NCI-H1930 (cell line): ENCODE measurements around the gene RIMBP2.

Source experiments
- DNase-seq, 2 experiments: peaks; one replicate each; lab custom pipeline; 2025; lab: John Stamatoyannopoulos, UW

The RIMBP2 gene

DNA sequence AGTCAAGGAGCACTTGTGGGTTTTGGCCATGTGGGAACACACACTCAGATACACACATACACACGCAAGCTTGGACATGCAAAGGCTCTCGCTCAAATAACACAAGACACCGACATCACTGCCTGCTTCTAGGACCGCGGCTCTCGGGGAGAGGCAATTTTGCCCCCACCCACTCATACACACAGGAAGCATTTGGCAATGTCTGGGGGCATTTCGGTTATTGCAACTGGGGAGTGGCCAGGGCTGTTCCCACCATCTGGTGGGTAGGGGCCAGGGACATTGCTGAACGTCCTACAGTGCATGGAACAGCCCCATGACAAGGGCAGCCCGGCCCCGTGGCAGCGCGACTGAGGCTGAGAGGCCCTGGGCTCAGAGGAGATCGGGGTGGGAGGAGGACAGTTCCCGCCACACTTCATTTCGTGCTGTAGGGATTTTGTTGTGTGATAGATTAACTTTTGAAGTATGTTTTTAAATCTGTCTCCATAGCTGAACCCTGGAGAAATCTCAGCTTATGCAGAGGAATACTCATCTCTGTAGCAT lies 35.6 kb downstream of the RIMBP2 start:
- no peak for DNase-seq

DNA sequence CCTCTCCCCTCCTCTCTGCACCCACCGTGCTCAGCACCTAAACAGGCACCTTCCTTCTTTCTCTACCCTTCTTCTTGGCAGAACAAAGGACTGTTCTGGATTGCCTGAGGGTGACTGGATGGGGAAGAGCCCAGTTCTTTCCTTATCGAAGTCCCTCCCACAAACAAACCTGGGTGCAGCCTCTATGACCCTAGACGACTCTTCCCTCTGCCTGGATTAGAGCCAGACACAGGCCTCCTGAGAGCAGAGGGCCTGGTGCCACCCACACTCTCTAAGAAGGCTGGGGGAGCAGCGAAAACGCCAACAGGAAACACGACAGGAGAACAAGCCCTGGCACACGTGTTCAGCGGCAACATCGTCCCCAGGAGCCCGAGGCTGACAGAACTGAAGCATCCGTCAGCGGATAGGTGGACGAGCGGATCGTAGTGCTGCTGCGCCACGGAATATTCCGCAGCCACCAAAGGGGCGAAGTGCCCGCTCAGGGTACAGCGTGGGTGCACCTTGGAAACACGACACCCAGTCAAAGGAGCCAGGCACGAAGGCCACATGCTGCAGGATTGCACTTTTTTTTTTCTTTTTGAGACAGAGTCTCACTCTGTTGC lies 38.0 kb downstream of the RIMBP2 start:
- no peak for DNase-seq

DNA sequence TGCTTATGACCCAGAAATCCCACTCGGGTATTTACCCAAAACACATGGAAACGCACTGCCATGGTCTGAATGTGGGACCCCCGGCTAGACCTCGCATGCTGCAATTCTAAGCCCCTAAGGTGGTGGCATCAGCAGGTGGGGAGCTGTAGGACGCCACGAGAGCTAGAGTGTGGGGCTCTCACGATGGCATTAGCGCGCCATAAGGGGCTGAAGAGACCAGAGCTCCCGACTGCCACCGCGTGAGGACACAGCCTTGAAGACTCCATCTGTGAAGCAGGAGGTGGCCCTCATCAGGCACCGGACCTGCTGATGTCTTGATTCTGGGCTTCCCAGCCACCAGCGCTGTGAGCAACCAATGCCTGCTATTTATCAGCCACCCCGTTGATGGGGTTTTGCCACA lies 40.3 kb downstream of the RIMBP2 start:
- DNase-seq: no peak

- no peak for DNase-seq
Observed at GRCh38 chr12:130675121-130675520, 41.0 kb downstream of the RIMBP2 start.

- DNase-seq: no peak
Observed at GRCh38 chr12:130674676-130675075, 41.4 kb downstream of the RIMBP2 start.

- DNase-seq: no peak
Observed at GRCh38 chr12:130673036-130673705, 42.9 kb downstream of the RIMBP2 start.

- DNase-seq: no peak
Observed at GRCh38 chr12:130672089-130672820, 43.8 kb downstream of the RIMBP2 start.

DNA sequence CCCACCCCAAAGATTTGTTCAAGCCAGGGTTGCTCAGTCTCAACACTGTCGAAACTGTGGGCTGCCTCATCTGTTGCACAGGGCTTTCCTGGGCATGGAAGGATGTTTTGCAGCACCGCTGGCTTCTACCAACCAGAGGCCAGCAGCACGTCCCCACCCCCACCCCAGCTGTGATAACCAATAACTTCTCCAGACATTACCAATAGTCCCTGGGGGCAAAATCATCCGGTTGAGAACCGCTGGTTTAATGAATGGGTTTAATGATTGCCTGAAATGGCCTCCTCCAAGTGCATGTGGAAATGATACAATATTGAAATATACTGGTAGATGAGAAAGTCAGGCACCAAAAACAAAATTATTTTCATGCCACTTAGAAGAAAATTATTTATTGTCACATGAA lies 44.5 kb downstream of the RIMBP2 start:
- DNase-seq: no peak

DNA sequence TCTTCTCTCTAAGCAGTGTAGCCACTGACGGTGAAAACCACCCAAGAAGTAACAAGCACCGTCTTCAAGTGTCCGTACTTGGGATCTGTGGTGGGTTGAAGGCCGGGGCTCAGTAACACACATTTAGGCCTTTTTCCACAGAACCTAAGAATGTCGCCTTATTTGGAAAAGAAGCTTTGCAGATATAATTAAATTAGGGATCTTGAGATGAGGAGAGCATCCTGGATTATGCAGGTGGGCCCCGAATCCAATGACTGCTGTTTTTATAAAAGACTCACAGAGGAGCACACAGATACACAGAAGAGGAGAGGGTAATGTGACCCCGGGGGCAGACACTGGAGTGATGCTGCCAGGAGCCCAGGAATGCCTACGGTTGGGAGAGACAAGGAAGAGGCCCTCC lies 46.3 kb downstream of the RIMBP2 start:
- DNase-seq: no peak

GRCh38 chr12:130669205-130669557 lies 46.9 kb downstream of the RIMBP2 start:
- no peak for DNase-seq

- DNase-seq: no peak
Observed at GRCh38 chr12:130668286-130669204, 47.6 kb downstream of the RIMBP2 start.

DNA sequence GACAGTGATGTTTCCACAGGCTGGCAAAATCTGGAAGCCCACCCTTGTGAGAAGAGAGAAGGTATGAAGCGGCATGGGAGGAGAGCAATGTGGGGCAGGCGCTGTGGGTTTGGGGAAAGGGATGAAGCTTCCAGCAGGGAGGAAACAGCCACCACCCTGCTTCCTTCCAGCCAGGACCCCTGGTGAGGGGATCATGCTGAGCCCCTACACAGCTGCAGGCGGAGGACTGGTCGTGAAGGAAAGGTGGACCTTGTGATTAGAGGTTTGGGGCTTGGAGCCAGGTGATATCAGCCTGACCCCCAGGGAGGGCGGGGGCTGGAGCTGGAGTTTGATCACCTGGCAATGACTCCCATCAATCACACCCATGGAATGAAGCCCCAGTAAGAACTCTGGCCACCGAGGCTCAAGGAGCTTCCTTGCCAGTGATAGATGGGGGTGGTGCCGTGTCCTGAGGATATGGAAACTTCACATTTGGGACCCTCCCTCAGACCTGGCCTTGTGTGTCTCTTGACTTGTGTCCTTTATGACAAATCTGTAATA lies 48.6 kb downstream of the RIMBP2 start:
- no peak for DNase-seq

DNA sequence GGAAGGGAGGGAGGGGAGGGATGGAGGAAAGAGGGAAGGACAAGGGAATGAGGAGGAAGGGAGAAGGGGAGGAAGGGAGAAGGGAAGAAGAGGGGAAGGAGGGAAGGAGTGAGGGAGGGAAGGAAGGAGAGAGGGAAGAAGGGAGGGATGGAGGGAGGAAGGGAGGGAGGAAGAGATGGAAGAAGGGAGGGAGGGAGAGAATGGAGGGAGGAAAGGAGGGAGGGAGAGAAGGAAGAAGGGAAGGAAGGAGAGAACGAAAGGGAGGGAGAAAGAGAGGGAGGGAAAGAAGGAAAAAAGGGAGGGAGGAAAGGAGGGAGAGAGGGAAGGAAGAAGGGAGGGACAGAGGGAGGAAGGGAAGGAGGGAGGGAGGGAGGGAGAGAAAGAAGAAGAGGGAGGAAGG lies 49.5 kb downstream of the RIMBP2 start:
- no peak for DNase-seq

DNA sequence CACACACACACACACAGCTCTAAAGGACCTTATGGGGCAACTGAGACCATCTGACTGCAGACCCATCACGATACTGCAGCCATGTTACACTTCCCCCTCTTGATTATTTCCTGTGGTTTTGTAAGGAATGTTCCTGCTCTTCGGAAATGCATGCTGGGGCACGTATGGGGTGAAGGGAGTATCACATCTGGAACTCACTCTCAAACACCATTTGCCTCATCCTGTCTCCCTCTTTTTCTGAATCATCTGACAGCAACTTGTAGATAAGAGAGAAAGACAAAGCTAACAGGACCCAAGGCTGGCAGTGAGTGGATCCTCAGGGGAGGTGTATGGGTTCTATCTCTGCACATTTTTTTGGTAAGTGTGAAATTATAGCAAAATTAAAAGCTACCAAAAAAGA lies 50.3 kb downstream of the RIMBP2 start:
- DNase-seq: no peak

GRCh38 chr12:130664772-130665171 lies 51.3 kb downstream of the RIMBP2 start:
- DNase-seq: no peak

- no peak for DNase-seq
Observed at GRCh38 chr12:130664252-130664651, 51.8 kb downstream of the RIMBP2 start.

GRCh38 chr12:130663514-130663913 lies 52.6 kb downstream of the RIMBP2 start:
- DNase-seq: no peak

DNA sequence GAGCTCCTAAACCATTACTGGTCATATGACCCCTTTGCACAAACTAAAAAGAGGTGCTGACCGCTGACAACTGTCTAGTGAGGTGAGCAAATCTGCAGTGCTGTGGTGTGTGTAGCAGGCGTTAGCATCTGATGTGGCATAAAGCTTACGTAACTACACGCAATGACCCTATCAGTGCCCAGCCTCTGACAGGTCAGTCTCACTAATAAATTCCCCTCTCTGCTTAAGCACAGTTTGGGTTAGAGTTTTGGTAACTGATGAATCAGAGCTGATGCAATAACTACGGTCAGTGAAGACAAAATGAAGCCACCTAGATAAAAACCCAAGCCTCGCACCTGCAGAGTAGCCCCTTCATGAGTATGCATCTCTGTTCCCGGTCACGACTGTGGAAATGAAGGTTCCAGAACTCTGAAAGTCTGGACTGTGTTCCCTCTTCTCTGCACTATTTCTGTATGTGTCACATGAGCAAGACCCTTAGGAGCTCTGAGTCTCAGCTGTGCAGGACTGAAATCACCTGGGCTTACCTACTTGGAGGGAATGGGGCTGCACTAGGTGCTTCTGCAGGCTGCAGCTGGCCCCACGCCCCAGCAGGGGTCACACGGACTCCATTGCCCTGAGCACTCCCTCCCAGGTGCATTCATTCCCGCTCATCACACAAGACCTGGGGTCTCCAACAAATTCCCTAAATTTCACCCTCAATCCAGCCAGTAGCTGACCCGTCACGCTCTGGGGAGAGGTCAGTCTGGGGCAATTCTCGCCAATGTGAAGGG lies 54.4 kb downstream of the RIMBP2 start:
- no peak for DNase-seq

- no peak for DNase-seq
Observed at GRCh38 chr12:130661059-130661458, 55.0 kb downstream of the RIMBP2 start.

DNA sequence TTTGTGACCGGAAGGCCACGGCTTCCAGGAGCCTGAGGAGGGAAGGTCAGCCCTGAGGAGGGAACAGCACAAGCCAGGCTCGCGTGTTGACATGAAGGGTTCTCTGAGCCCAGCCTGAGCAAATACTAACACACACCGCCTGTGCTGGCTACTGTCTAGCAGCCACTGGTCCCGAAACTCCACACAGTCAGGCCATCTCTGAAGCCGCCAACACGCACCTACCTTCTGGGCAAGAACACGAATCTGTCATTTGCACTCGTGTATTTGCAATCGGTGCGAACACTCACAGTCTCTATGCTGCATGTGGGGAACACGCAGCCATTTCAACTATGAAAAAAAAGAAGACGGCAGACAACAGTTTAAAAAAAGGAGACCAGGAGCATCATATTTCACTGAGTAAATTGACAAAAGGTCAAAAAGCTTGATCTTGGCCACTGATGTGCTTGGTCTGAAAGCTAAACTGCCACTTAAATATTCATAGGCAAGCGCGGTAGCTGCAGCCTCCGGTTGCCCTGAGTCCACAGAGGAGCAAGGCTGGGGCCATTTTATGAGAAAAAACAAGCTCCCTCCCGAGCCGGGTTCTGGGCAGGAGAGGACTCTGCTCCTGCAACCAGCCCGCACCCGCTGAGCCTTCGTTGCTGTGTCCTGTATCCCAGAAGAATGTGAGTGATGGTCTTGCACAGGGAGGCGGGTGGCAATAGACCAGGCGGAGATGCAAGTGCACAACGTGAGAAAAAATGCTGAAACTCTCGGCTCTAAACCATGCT lies 57.8 kb downstream of the RIMBP2 start:
- no peak for DNase-seq
